RWPE2 (cell line): ENCODE measurements around the gene UAP1L1.

Experiments used
- ATAC-seq: fragments of 200-7000 bp; cut with Tn5 transposase; 3 replicates; pipeline ENCODE4 v1.9.1; 2021; ENCODE audit warnings: low read depth
- DNase-seq: peaks from one replicate; pipeline ENCODE4 v3.0.0-alpha.2; 2020; ENCODE audit warnings: low spot score
- H3K27ac ChIP-seq: fragments of 450-650 bp; 2 replicates; pipeline ENCODE4 v1.5.1; 2017; ENCODE audit warnings: mild to moderate bottlenecking; ENCODE audit not compliant: poor library complexity, severe bottlenecking
- H3K27me3 ChIP-seq: fragments of 250-450 bp; sonication (Bioruptor Pico); 2 replicates; pipeline ENCODE4 v1.5.1; 2021; ENCODE audit warnings: mild to moderate bottlenecking, moderate library complexity; ENCODE audit not compliant: insufficient read depth, poor library complexity, severe bottlenecking
- H3K36me3 ChIP-seq: fragments of 250-450 bp; sonication (Bioruptor Pico); 2 replicates; pipeline ENCODE4 v1.5.1; 2020; ENCODE audit warnings: low read depth, mild to moderate bottlenecking, moderate library complexity
- H3K4me1 ChIP-seq: fragments of 250-450 bp; sonication (Bioruptor Pico); 2 replicates; pipeline ENCODE4 v1.5.1; 2021; ENCODE audit warnings: mild to moderate bottlenecking, moderate library complexity; ENCODE audit not compliant: insufficient read depth, poor library complexity, severe bottlenecking
- H3K4me3 ChIP-seq: fragments of 250-450 bp; sonication (Bioruptor Pico); 2 replicates; pipeline ENCODE4 v1.5.1; 2021; ENCODE audit warnings: mild to moderate bottlenecking, moderate library complexity; ENCODE audit not compliant: severe bottlenecking
- H3K9me3 ChIP-seq: fragments of 250-450 bp; sonication (Bioruptor Pico); 2 replicates; pipeline ENCODE4 v1.5.1; 2021; ENCODE audit warnings: mild to moderate bottlenecking, moderate library complexity; ENCODE audit not compliant: severe bottlenecking
- TF ChIP-seq, protein P1 (sequence below): fragments of 450-650 bp; IDR thresholded peaks from one replicate; pipeline ENCODE4 v1.5.1; 2017; ENCODE audit warnings: mild to moderate bottlenecking, moderate library complexity; ENCODE audit not compliant: poor library complexity, severe bottlenecking

The UAP1L1 gene

GRCh38 chr9:137082222-137082924 is 5.1 kb downstream of the UAP1L1 start:
- H3K4me3 ChIP-seq, result no peak overlapping the region
- ATAC-seq (no peak), DNase-seq (no peak)
- no peaks in the 10 kb centered on the region for H3K9me3 ChIP-seq
- H3K27ac ChIP-seq, result no peak overlapping the region
- TF ChIP-seq, protein P1, sequence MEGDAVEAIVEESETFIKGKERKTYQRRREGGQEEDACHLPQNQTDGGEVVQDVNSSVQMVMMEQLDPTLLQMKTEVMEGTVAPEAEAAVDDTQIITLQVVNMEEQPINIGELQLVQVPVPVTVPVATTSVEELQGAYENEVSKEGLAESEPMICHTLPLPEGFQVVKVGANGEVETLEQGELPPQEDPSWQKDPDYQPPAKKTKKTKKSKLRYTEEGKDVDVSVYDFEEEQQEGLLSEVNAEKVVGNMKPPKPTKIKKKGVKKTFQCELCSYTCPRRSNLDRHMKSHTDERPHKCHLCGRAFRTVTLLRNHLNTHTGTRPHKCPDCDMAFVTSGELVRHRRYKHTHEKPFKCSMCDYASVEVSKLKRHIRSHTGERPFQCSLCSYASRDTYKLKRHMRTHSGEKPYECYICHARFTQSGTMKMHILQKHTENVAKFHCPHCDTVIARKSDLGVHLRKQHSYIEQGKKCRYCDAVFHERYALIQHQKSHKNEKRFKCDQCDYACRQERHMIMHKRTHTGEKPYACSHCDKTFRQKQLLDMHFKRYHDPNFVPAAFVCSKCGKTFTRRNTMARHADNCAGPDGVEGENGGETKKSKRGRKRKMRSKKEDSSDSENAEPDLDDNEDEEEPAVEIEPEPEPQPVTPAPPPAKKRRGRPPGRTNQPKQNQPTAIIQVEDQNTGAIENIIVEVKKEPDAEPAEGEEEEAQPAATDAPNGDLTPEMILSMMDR, result no peak
- peaks cover 24% of the 10 kb centered on the region for H3K4me1 ChIP-seq
- peaks cover 12% of the 10 kb centered on the region; the same call in 1 of the 2 replicates for H3K36me3 ChIP-seq
- no peaks in the 10 kb centered on the region for H3K27me3 ChIP-seq

GRCh38 chr9:137082925-137083290 is 5.6 kb downstream of the UAP1L1 start:
- Histone ChIP-seq H3K27ac (peak overlapping the region; percentile 83), H3K4me3 (no peak overlapping the region), H3K36me3 (peaks cover 12% of the 10 kb centered on the region; the same call in 1 of the 2 replicates), H3K9me3 (no peaks in the 10 kb centered on the region), H3K4me1 (peaks cover 28% of the 10 kb centered on the region), H3K27me3 (no peaks in the 10 kb centered on the region)
- ATAC-seq (no peak), DNase-seq (no peak)
- TF ChIP-seq, protein P1, result no peak

- Histone ChIP-seq H3K27ac (peak overlapping the region; percentile 83), H3K4me3 (no peak overlapping the region), H3K27me3 (no peaks in the 10 kb centered on the region), H3K9me3 (no peaks in the 10 kb centered on the region), H3K36me3 (peaks cover 15% of the 10 kb centered on the region), H3K4me1 (peaks cover 30% of the 10 kb centered on the region)
- DNase-seq (peak; percentile 96), ATAC-seq (peak; percentile 61)
- TF ChIP-seq, protein P1, result no peak
Measured at GRCh38 chr9:137083394-137084004, 6.2 kb downstream of the UAP1L1 start.

- ATAC-seq (no peak), DNase-seq (no peak)
- Histone ChIP-seq H3K27ac (peak overlapping the region; percentile 83), H3K4me1 (peaks cover 30% of the 10 kb centered on the region), H3K27me3 (no peaks in the 10 kb centered on the region), H3K36me3 (peaks cover 16% of the 10 kb centered on the region), H3K4me3 (no peak overlapping the region), H3K9me3 (no peaks in the 10 kb centered on the region)
- TF ChIP-seq, protein P1, result no peak
Measured at GRCh38 chr9:137084526-137084925, 7.2 kb downstream of the UAP1L1 start.
